BLaER1 treated with 17β-estradiol and CSF1 and Interleukin-3, amounts not matched to agents 10 nM and 100 nM (cell line): ENCODE data around the gene ITGAE.

Experiments
- H3K27ac ChIP-seq, 11 experiments: shearing (Covaris generic); formaldehyde crosslinking; 2 replicates each; pipeline ENCODE4 v1.8.1; 2022
- H3K27me3 ChIP-seq, 11 experiments: shearing (Covaris generic); formaldehyde crosslinking; 2 replicates each; pipeline ENCODE4 v1.8.1; 2022
- H3K36me3 ChIP-seq, 11 experiments: shearing (Covaris generic); formaldehyde crosslinking; 2 replicates each; pipeline ENCODE4 v1.8.1; 2022
- H3K4me1 ChIP-seq, 10 experiments: shearing (Covaris generic); formaldehyde crosslinking; 2 replicates each; pipeline ENCODE4 v1.8.1; 2022
- H3K4me2 ChIP-seq, 11 experiments: shearing (Covaris generic); formaldehyde crosslinking; 2 replicates each; pipeline ENCODE4 v1.8.1; 2022
- H3K4me3 ChIP-seq, 10 experiments: shearing (Covaris generic); formaldehyde crosslinking; 2 replicates each; pipeline ENCODE4 v1.8.1; 2022
- H3K9ac ChIP-seq, 11 experiments: shearing (Covaris generic); formaldehyde crosslinking; 2 replicates each; pipeline ENCODE4 v1.8.1; 2022
- H3K9me3 ChIP-seq, 11 experiments: shearing (Covaris generic); formaldehyde crosslinking; replicated peaks in 1 of 11; 2 replicates each; pipeline ENCODE4 v1.8.1; 2022
- H4K20me1 ChIP-seq, 11 experiments: shearing (Covaris generic); formaldehyde crosslinking; 2 replicates each; pipeline ENCODE4 v1.8.1; 2022
- Cebpa-rat ChIP-seq, 11 experiments: shearing (Covaris generic); IDR thresholded peaks; 2 replicates each; pipeline ENCODE4 v1.8.1; 2022

ITGAE gene

DNA sequence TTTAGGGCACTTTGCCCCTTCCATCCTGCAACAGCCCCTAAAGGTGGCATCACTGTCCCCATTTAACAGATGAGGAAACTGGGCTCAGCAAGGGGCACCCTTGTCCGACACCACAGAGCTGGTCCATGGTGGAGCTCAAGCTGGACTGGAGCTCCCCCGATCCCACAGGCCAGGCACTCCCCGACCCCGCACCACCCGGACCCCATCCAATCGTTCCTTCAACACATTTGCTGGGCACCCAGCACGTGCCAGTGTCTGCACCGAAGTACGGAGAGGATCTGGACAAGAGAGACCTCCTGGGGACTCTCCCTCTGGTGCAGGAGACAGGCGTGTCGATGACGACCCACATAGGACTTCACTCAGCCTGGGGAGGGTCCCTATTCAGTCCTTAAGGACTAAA lies 119.0 kb downstream of the ITGAE start:
- Histone ChIP-seq H3K9ac (peak overlapping the region in 1 of 11 experiments; percentile 11; a peak in 1 of 22 replicates), H3K4me2 (no peak overlapping the region), H3K27ac (no peak overlapping the region), H3K36me3 (peaks cover 0 to 30% (median 0%) of the 10 kb centered on the region in 11 experiments; a peak in 4 of 22 replicates), H3K4me3 (no peak overlapping the region), H3K27me3 (peaks cover 0 to 12% (median 0%) of the 10 kb centered on the region in 11 experiments; a peak in 3 of 22 replicates), H3K9me3 (no peaks in the 10 kb centered on the region), H4K20me1 (peaks cover 0 to 29% (median 0%) of the 10 kb centered on the region in 11 experiments; a peak in 5 of 22 replicates), H3K4me1 (peaks cover 6 to 24% (median 19%) of the 10 kb centered on the region in 10 experiments; a peak in 18 of 20 replicates)
- no peak for TF ChIP-seq Cebpa-rat (IDR thresholded peaks at IDR 0.05)

DNA sequence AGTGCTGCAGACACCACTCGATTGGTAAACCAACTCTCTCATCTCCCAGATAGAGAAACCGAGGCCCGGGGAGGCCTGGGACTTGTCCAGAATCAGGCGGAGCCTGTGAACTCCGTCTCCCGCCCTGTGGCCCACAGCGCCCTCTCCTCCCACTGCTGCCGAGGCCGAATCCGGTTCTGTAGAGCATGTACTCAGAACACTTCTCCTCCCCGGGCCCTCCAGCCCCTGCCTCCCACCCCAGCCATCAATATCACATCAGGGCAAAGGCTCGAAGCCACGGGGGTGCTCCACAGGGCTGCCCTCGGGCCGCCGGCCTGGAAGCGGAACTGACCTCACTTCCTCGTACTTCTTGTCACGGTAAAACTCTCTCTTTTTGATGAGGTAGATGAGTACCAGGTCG lies 119.4 kb downstream of the ITGAE start:
- H3K4me2 ChIP-seq: no peak overlapping the region
- no peak overlapping the region for H3K4me3 ChIP-seq
- H3K36me3 ChIP-seq: peaks cover 0 to 34% (median 0%) of the 10 kb centered on the region in 11 experiments; a peak in 4 of 22 replicates
- peaks cover 0 to 30% (median 0%) of the 10 kb centered on the region in 11 experiments; a peak in 5 of 22 replicates for H4K20me1 ChIP-seq
- no peak overlapping the region for H3K27ac ChIP-seq
- peaks cover 0 to 12% (median 0%) of the 10 kb centered on the region in 11 experiments; a peak in 3 of 22 replicates for H3K27me3 ChIP-seq
- peaks cover 6 to 24% (median 19%) of the 10 kb centered on the region in 10 experiments; a peak in 18 of 20 replicates for H3K4me1 ChIP-seq
- no peak for TF ChIP-seq Cebpa-rat (IDR thresholded peaks at IDR 0.05)
- H3K9ac ChIP-seq: peak overlapping the region in 1 of 11 experiments; percentile 11; a peak in 1 of 22 replicates
- H3K9me3 ChIP-seq: no peaks in the 10 kb centered on the region

DNA sequence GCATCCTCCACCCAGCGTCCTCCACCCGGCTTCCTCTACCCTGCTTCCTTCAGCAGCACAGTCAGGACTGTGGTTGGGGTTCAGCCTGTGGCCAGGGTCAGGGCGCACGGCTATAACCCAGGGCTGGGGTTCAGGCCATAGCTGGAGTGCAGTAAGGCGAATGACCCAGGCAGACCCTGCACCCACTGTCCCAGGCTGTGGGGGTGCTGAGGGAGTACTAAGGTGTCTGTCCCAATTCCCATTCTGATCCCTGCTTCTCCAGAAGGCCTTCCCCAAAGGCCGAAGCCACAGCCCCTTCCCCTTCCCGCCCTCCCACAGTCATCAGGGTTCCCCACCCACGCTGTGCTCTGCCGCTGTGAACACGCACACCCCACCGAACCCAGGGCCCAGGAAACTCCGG lies 119.9 kb downstream of the ITGAE start:
- Histone ChIP-seq H3K27me3 (peaks cover 0 to 12% (median 0%) of the 10 kb centered on the region in 11 experiments; a peak in 3 of 22 replicates), H3K4me3 (no peak overlapping the region), H4K20me1 (peaks cover 0 to 30% (median 0%) of the 10 kb centered on the region in 11 experiments; a peak in 5 of 22 replicates), H3K4me1 (peaks cover 6 to 24% (median 19%) of the 10 kb centered on the region in 10 experiments; a peak in 18 of 20 replicates), H3K27ac (no peak overlapping the region), H3K9me3 (no peaks in the 10 kb centered on the region), H3K9ac (no peak overlapping the region), H3K4me2 (no peak overlapping the region), H3K36me3 (peaks cover 0 to 34% (median 0%) of the 10 kb centered on the region in 11 experiments; a peak in 4 of 22 replicates)
- no peak for TF ChIP-seq Cebpa-rat (IDR thresholded peaks at IDR 0.05)

DNA sequence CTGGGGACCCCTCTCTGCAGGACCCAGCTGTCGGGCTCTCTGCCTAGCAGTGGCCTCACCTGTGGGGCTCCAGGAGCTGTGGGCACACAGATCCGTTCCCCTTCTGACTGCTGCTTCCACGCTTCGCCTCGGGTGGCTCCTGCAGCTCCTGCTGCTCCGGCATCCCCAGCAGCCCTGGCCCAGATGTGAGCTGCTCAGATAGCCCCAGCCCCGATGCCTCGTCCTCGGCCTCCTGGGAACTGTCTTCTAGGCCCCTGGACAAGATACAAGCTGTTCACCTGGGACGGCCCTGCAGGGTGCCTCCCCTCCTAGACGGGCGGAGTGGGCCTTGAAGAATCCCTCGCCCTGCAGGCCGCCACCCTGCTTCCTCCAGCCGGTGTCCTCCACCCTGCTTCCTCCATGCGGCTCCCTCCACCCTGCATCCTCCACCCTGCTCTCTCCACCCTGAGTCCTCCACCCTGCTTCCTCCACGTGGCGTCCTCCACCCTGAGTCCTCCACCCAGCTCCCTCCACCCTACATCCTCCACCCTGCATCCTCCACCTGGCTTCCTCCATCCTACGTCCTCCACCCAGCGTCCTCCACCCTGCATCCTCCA lies 121.4 kb downstream of the ITGAE start:
- H3K4me3 ChIP-seq: no peak overlapping the region
- no peaks in the 10 kb centered on the region for H3K9me3 ChIP-seq
- H3K36me3 ChIP-seq: peaks cover 0 to 34% (median 0%) of the 10 kb centered on the region in 11 experiments; a peak in 4 of 22 replicates
- H4K20me1 ChIP-seq: peaks cover 0 to 39% (median 0%) of the 10 kb centered on the region in 11 experiments; a peak in 3 of 22 replicates
- TF ChIP-seq Cebpa-rat (IDR thresholded peaks at IDR 0.05): no peak
- peak overlapping the region in 1 of 11 experiments; percentile 21; a peak in 1 of 22 replicates for H3K9ac ChIP-seq
- 0 out of 22 replicates have a peak, but pooled peaks cover 0 to 5% (median 0%) of the 10 kb centered on the region in 11 experiments for H3K27me3 ChIP-seq
- H3K4me2 ChIP-seq: peak overlapping the region in 4 of 11 experiments; percentile 7 to 37 (median 26); a peak in 4 of 22 replicates
- H3K4me1 ChIP-seq: peaks cover 0 to 16% (median 12%) of the 10 kb centered on the region in 10 experiments; a peak in 14 of 20 replicates
- H3K27ac ChIP-seq: no peak overlapping the region

DNA sequence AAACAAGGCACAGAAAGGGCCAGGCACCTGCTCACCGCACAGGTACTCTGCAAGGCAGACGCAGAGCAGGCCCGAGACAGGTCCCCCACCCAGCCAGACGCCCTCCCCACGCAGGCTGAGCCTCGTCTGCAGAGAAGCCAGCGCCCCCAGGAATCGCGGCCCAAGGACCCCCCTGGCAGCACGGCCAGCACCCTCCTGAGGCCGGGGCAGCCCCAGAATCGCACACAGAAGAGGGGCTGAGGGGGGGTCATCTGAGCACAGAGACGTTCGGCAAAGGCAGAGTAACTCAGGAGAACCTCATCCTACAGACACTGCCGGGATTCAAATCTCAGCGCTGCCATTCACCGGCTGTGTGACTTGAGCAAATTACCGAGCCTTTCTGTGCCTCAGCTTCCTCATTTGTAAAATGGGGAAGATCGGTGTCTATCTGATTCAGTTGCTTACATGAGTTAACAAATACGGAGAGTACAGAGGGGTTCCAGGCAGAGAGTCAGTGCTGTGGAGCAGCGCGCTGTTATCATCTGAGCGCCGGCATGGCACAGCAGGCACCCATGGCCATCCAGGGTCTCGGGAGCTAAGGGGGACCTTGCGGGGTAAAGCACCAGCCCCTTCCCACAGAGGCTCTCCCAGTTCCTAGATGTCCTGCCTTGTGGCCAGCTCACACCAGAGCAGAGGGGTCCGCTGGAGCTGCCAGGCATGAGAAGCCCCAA lies 122.0 kb downstream of the ITGAE start:
- no peak overlapping the region for H3K4me3 ChIP-seq

DNA sequence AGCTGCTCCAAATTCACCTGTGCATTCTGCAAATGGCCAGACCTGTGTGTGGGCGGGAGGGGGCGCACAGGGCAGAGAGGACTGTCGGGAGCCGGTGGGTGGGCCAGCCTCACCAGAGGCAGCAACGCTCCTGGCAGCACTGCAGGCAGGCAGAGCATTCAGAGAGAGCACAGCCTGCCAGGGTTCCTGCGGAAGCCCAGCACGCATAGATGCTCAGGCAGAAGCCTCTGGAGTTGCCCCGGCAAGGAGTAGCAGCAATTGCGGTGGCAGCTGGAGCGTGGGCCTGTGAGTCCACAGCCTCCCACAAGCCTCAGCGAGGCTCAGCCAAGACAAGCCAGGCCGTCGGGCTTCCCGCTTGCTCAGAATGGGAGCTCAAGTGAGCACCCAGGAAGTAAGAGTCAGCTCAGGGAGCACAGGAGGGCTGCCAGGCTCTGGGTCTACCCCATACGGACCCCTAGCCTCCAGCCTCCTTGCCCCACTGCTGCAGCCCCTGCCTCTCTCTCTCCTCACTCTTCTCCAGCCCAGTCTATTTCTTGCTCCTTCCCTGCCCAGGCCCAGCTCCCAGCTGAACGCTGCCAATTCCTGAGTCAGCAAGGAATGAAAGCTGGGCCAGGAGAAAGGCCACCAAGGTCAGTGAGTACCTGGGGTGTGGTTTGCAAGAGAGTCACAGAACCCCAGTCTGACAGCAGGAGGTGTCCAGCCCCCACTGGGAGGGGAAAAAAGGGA lies 122.7 kb downstream of the ITGAE start:
- no peak overlapping the region for H3K4me3 ChIP-seq
- no peaks in the 10 kb centered on the region for H3K9me3 ChIP-seq
- peaks cover 0 to 35% (median 0%) of the 10 kb centered on the region in 11 experiments; a peak in 6 of 22 replicates for H3K36me3 ChIP-seq
- peaks cover 0 to 14% (median 3%) of the 10 kb centered on the region in 10 experiments; a peak in 11 of 20 replicates for H3K4me1 ChIP-seq
- H3K27ac ChIP-seq: no peak overlapping the region
- H3K4me2 ChIP-seq: no peak overlapping the region; a peak in 1 of 22 replicates
- H3K9ac ChIP-seq: no peak overlapping the region
- TF ChIP-seq Cebpa-rat (IDR thresholded peaks at IDR 0.05): no peak
- H3K27me3 ChIP-seq: no peaks in the 10 kb centered on the region
- peaks cover 0 to 39% (median 0%) of the 10 kb centered on the region in 11 experiments; a peak in 3 of 22 replicates for H4K20me1 ChIP-seq

More for the DNA sequence above, 122.0 kb downstream of the ITGAE start:
- peaks cover 0 to 14% (median 8%) of the 10 kb centered on the region in 10 experiments; a peak in 12 of 20 replicates for H3K4me1 ChIP-seq
- peak overlapping the region in 4 of 11 experiments; percentile 7 to 37 (median 26); a peak in 4 of 22 replicates for H3K4me2 ChIP-seq
- TF ChIP-seq Cebpa-rat (IDR thresholded peaks at IDR 0.05): no peak
- H3K9ac ChIP-seq: peak overlapping the region in 1 of 11 experiments; percentile 21; a peak in 1 of 22 replicates
- H4K20me1 ChIP-seq: peaks cover 0 to 39% (median 0%) of the 10 kb centered on the region in 11 experiments; a peak in 3 of 22 replicates
- H3K27me3 ChIP-seq: no peaks in the 10 kb centered on the region
- no peaks in the 10 kb centered on the region for H3K9me3 ChIP-seq
- peaks cover 0 to 34% (median 0%) of the 10 kb centered on the region in 11 experiments; a peak in 4 of 22 replicates for H3K36me3 ChIP-seq
- no peak overlapping the region for H3K27ac ChIP-seq

DNA sequence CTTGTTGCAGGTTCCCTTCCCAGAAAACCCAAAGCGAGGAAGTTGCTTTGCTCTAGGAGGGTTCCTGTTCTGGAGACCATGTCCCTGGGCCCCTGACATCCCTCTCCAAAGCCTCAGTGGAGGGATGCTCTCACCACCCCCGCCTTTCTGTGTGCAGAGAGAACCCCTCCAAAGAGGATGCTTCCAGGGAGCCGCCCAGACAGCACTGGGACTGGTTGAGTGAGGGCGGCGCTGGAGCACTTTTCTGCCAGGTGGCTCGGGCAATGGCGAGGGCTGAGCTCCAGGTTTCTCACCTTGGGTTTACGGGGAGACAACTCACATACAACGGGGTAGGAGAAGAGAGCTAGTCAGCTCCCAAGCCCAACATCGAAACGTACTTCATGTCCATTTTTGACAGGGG lies 125.1 kb downstream of the ITGAE start:
- Histone ChIP-seq H3K4me1 (peaks cover 0 to 16% (median under 1%) of the 10 kb centered on the region in 10 experiments; a peak in 6 of 20 replicates), H3K4me2 (no peak overlapping the region), H3K9me3 (no peaks in the 10 kb centered on the region), H3K27ac (no peak overlapping the region), H3K27me3 (no peaks in the 10 kb centered on the region), H4K20me1 (peaks cover 0 to 55% (median 10%) of the 10 kb centered on the region in 11 experiments; a peak in 12 of 22 replicates), H3K4me3 (no peak overlapping the region), H3K9ac (no peak overlapping the region), H3K36me3 (peaks cover 5 to 57% (median 16%) of the 10 kb centered on the region in 11 experiments; a peak in 19 of 22 replicates)
- no peak for TF ChIP-seq Cebpa-rat (IDR thresholded peaks at IDR 0.05)

DNA sequence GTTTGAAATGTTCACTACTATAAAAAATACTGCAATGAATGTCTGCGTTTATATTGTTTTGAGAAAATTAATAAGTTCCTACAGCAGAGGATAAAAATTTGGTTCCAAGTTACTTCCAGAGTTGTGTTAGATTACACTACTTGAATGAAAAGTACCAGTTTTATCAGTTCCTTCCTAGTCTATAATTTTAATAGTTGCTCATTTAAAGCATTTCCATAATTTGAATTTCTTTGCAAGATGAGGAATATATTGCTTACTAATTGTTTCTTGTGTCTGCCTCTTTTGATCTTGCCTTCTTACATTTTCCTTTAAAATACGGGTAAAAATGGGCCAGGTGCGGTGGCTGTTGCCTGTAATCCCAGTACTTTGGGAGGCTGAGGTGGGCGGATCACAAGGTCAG lies 128.4 kb downstream of the ITGAE start:
- no peak overlapping the region for H3K4me2 ChIP-seq
- H3K9me3 ChIP-seq: no peaks in the 10 kb centered on the region
- no peak overlapping the region for H3K4me3 ChIP-seq
- H3K27me3 ChIP-seq: no peaks in the 10 kb centered on the region
- TF ChIP-seq Cebpa-rat (IDR thresholded peaks at IDR 0.05): no peak
- H3K4me1 ChIP-seq: peaks cover 14 to 18% (median 16%) of the 10 kb centered on the region in 10 experiments
- peaks cover 5 to 47% (median 25%) of the 10 kb centered on the region in 11 experiments; a peak in 19 of 22 replicates for H3K36me3 ChIP-seq
- H3K9ac ChIP-seq: no peak overlapping the region
- peaks cover 3 to 53% (median 30%) of the 10 kb centered on the region in 11 experiments; a peak in 18 of 22 replicates for H4K20me1 ChIP-seq
- H3K27ac ChIP-seq: no peak overlapping the region
